NT2/D1 (cell line): Measurements from ENCODE around the gene FBXO11.
A peak's percentile ranks its signal among the peaks of the same experiment; 100 is the strongest.

Experiments
- DNase-seq: peaks from one replicate; pipeline ENCODE4 v3.0.0-alpha.2; 2011; ENCODE audit warnings: low read depth, low spot score
- H3K27me3 ChIP-seq: 2 replicates; pipeline ENCODE4 v1.6.0; 2011; ENCODE audit warnings: mild to moderate bottlenecking; ENCODE audit not compliant: insufficient read length, insufficient read depth
- H3K36me3 ChIP-seq: 2 replicates; pipeline ENCODE4 v1.6.1; 2011; ENCODE audit warnings: mild to moderate bottlenecking, low read length, mixed read lengths; ENCODE audit not compliant: insufficient read depth, insufficient read length
- H3K4me1 ChIP-seq: 2 replicates; pipeline ENCODE4 v1.5.1; 2011; ENCODE audit not compliant: insufficient read depth, insufficient read length
- H3K4me3 ChIP-seq: 2 replicates; pipeline ENCODE4 v1.5.1; 2011; ENCODE audit warnings: low read depth; ENCODE audit not compliant: insufficient read length
- H3K9ac ChIP-seq: 2 replicates; pipeline ENCODE4 v1.6.0; 2011; ENCODE audit warnings: low read depth; ENCODE audit not compliant: insufficient read length
- H3K9me3 ChIP-seq: 2 replicates; pipeline ENCODE4 v1.5.1; 2011; ENCODE audit warnings: mild to moderate bottlenecking, low read length; ENCODE audit not compliant: insufficient read depth
- SUZ12 ChIP-seq: IDR thresholded peaks from 2 replicates; pipeline ENCODE4 v1.6.1; 2011; ENCODE audit not compliant: insufficient read length, insufficient read depth; ENCODE audit errors: extremely low read depth
- YY1 ChIP-seq: IDR thresholded peaks from 2 replicates; pipeline ENCODE4 v1.6.1; 2011; ENCODE audit not compliant: insufficient read length, insufficient read depth
- ZNF274 ChIP-seq: IDR thresholded peaks from 2 replicates; pipeline ENCODE4 v1.6.1; 2011; ENCODE audit warnings: mild to moderate bottlenecking, low read depth, low read length

Gene FBXO11

DNA sequence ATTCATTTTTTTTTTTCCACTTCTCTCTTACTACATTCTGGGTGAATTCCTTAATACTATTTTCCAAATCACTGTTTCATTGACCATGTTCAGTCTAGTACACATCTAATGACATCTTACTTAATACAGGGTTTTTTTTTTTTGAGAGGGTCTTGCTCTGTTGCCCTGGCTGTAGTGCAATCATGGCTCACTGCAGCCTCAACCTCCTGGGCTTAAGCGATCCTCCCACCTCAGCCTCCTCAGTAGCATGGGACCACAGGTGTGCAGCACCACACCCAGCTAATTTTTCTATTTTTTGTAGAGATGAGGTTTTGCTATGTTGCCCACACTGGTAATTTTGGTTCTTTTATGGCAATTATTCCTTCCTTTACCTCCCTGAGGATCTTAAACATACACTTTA lies 29.4 kb downstream of the FBXO11 start:
- no peak overlapping the region for H3K9ac ChIP-seq
- H3K4me3 ChIP-seq = no peak overlapping the region
- no peaks in the 10 kb centered on the region for H3K9me3 ChIP-seq
- H3K36me3 ChIP-seq = no peaks in the 10 kb centered on the region
- no peak for DNase-seq
- no peaks in the 10 kb centered on the region for H3K27me3 ChIP-seq
- no peak for TF ChIP-seq SUZ12
- TF ChIP-seq ZNF274 = no peak
- no peak for TF ChIP-seq YY1
- H3K4me1 ChIP-seq = no peaks in the 10 kb centered on the region

- Histone ChIP-seq H3K9ac (no peak overlapping the region), H3K4me3 (no peak overlapping the region), H3K36me3 (peaks cover 9% of the 10 kb centered on the region), H3K4me1 (no peaks in the 10 kb centered on the region), H3K9me3 (no peaks in the 10 kb centered on the region), H3K27me3 (no peaks in the 10 kb centered on the region)
- DNase-seq = no peak
- TF ChIP-seq SUZ12 = no peak
- TF ChIP-seq ZNF274 = no peak
- TF ChIP-seq YY1 = no peak
Measured at GRCh38 chr2:47872941-47873340, 33.4 kb downstream of the FBXO11 start.

- Histone ChIP-seq H3K4me3 (no peak overlapping the region), H3K9me3 (no peaks in the 10 kb centered on the region), H3K27me3 (no peaks in the 10 kb centered on the region), H3K4me1 (no peaks in the 10 kb centered on the region), H3K9ac (no peak overlapping the region), H3K36me3 (peaks cover 9% of the 10 kb centered on the region)
- TF ChIP-seq YY1 = no peak
- no peak for TF ChIP-seq SUZ12
- TF ChIP-seq ZNF274 = no peak
- no peak for DNase-seq
Measured at GRCh38 chr2:47870641-47871540, 35.4 kb downstream of the FBXO11 start.

DNA sequence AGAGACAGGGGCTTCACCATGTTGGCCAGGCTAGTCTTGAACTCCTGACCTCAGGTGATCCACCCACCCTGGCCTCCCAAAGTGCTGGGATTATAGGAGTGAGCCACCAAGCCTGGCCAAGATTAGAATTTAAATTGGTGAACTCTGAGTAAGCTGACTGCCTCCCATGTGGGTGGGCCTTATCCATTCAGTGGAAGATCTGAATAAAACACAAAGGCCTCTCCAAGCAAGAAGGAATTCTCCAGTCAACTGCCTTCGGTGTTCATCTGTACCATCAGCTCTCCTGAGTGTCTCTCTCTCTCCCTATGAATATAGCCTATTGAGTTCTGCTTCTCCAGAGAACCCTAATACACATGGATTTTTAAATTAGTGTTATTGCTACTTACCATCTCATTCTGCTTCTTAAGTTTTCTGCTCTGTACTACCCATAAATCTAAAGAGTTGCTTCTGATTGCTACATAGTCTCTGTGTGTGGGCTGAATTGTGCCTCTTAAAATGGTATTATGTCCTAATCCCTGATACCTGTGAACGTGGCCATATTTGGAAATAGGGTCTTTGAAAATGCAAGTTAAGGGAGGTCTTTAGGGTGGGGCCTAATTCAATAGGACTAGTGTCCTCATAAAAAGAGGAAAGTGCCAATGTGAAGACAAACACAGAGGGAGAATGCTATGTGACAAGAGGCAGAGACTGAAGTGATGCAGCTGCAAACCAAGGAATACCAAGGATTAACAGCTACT lies 36.3 kb downstream of the FBXO11 start:
- Histone ChIP-seq H3K9ac (no peak overlapping the region), H3K9me3 (no peaks in the 10 kb centered on the region), H3K36me3 (peaks cover 9% of the 10 kb centered on the region), H3K4me3 (no peak overlapping the region), H3K4me1 (no peaks in the 10 kb centered on the region), H3K27me3 (no peaks in the 10 kb centered on the region)
- TF ChIP-seq ZNF274 = no peak
- no peak for TF ChIP-seq SUZ12
- TF ChIP-seq YY1 = no peak
- peak; percentile 49 for DNase-seq

- Histone ChIP-seq H3K4me3 (no peak overlapping the region), H3K9me3 (no peaks in the 10 kb centered on the region), H3K27me3 (no peaks in the 10 kb centered on the region), H3K9ac (no peak overlapping the region), H3K4me1 (no peaks in the 10 kb centered on the region), H3K36me3 (peaks cover 9% of the 10 kb centered on the region)
- DNase-seq = no peak
- no peak for TF ChIP-seq ZNF274
- no peak for TF ChIP-seq YY1
- no peak for TF ChIP-seq SUZ12
Measured at GRCh38 chr2:47868611-47869352, 37.5 kb downstream of the FBXO11 start.

DNA sequence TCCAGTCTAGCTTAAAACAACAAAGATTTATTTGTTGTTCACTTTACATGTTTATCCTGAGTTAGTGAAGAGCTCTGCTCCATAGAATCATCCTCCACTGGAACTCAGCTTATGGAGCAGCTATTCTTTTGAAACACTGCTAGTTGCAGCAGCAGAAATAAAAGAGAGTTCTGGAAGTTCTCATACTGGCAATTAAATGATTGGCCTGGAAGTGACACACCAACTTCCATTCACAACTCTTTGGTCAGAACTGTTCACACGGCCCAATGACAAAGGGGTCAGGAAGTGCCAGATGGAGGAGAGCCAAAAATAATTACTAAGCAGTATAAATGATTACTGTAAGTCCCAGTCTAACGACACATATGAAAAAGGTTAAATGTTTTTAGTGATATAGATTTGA lies 39.1 kb downstream of the FBXO11 start:
- Histone ChIP-seq H3K9ac (no peak overlapping the region), H3K9me3 (no peaks in the 10 kb centered on the region), H3K36me3 (peaks cover 9% of the 10 kb centered on the region), H3K4me1 (no peaks in the 10 kb centered on the region), H3K27me3 (no peaks in the 10 kb centered on the region), H3K4me3 (no peak overlapping the region)
- DNase-seq = no peak
- TF ChIP-seq ZNF274 (no peak), SUZ12 (no peak), YY1 (no peak)
